MM.1S (cell line): Measurements from ENCODE around the gene CACNA2D1.

ENCODE experiments used
- DNase-seq: peaks from one replicate; pipeline ENCODE4 v3.0.0-alpha.2; 2015
- H2AFZ ChIP-seq: fragments of 300-600 bp; sonication (generic); 2 replicates; pipeline ENCODE4 v1.6.0; 2016; ENCODE audit warnings: antibody characterized with exemption, low read length
- H3F3A ChIP-seq: fragments of 300-600 bp; sonication (generic); 2 replicates; pipeline ENCODE4 v1.6.1; 2016; ENCODE audit warnings: mild to moderate bottlenecking, antibody characterized with exemption, low read length, moderate library complexity, mixed read lengths; ENCODE audit not compliant: insufficient read depth
- H3K27ac ChIP-seq: fragments of 300-600 bp; sonication (generic); 2 replicates; pipeline ENCODE4 v1.5.1; 2016; ENCODE audit warnings: mild to moderate bottlenecking, low read length
- H3K27me3 ChIP-seq: fragments of 300-600 bp; sonication (generic); replicated peaks from 2 replicates; pipeline ENCODE4 v1.6.0; 2016; ENCODE audit warnings: low read length; ENCODE audit not compliant: insufficient read depth
- H3K36me3 ChIP-seq: fragments of 300-600 bp; sonication (generic); replicated peaks from 2 replicates; pipeline ENCODE4 v1.6.1; 2016; ENCODE audit warnings: mild to moderate bottlenecking, low read length, mixed read lengths; ENCODE audit not compliant: insufficient read depth
- H3K4me1 ChIP-seq: fragments of 300-600 bp; sonication (generic); 2 replicates; pipeline ENCODE4 v1.6.1; 2016; ENCODE audit warnings: low read length, mixed read lengths
- H3K4me2 ChIP-seq: fragments of 300-600 bp; sonication (generic); 2 replicates; pipeline ENCODE4 v1.6.0; 2016; ENCODE audit warnings: low read depth, low read length
- H3K4me3 ChIP-seq: fragments of 300-600 bp; sonication (generic); 2 replicates; pipeline ENCODE4 v1.5.1; 2016; ENCODE audit warnings: low read length, mixed read lengths
- H3K79me2 ChIP-seq: fragments of 300-600 bp; sonication (generic); 2 replicates; pipeline ENCODE4 v1.6.1; 2016; ENCODE audit warnings: mixed run types, low read length, mixed read lengths
- H3K9ac ChIP-seq: fragments of 300-600 bp; sonication (generic); 2 replicates; pipeline ENCODE4 v1.6.1; 2016; ENCODE audit warnings: low read length, mixed read lengths
- H3K9me2 ChIP-seq: fragments of 300-600 bp; sonication (generic); replicated peaks from 2 replicates; pipeline ENCODE4 v1.6.1; 2016; ENCODE audit warnings: mild to moderate bottlenecking, low read length, mixed read lengths; ENCODE audit not compliant: insufficient read depth
- H3K9me3 ChIP-seq: fragments of 300-600 bp; sonication (generic); replicated peaks from 2 replicates; pipeline ENCODE4 v1.6.1; 2016; ENCODE audit warnings: mild to moderate bottlenecking, low read length, mixed read lengths; ENCODE audit not compliant: insufficient read depth
- H4K20me1 ChIP-seq: fragments of 300-600 bp; sonication (generic); 2 replicates; pipeline ENCODE4 v1.6.1; 2016; ENCODE audit warnings: mild to moderate bottlenecking, low read length, moderate library complexity, mixed read lengths; ENCODE audit not compliant: insufficient read depth
- EZH2 ChIP-seq: fragments of 300-600 bp; sonication (generic); optimal IDR thresholded peaks from 2 replicates; pipeline ENCODE3; 2017; ENCODE audit warnings: low read depth, mild to moderate bottlenecking, antibody characterized with exemption, low read length, mixed read lengths
- EZH2phosphoT487 ChIP-seq: fragments of 300-600 bp; sonication (generic); IDR thresholded peaks from 2 replicates; pipeline ENCODE4 v1.6.1; 2018; ENCODE audit warnings: antibody characterized with exemption, low read length
- TF ChIP-seq, protein P1 (sequence below): fragments of 300-600 bp; sonication (generic); IDR thresholded peaks from 2 replicates; pipeline ENCODE4 v1.5.1; 2016; ENCODE audit warnings: antibody characterized with exemption, low read length, mixed read lengths

Gene CACNA2D1

DNA sequence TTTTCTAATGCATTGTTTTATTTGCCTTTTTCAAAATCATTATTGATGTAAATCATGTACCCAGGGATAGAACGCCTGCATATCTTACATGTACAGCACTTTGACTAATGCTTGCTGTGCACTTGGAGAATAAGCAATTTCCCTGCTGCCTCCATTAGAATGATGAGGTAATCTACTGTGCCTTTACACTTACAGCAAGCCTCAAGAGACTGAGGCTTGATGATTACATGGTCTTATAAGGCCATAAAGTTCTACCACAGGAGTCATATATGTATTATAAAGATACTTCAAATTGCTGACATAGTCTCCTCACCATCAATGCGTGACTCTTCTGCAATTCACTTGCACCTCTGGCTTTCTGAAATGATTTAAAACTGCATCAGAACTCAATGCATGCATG is 345.2 kb downstream of the CACNA2D1 start:
- Histone ChIP-seq H4K20me1 (no peaks in the 10 kb centered on the region), H3K9me2 (no peaks in the 10 kb centered on the region), H3K4me1 (no peaks in the 10 kb centered on the region), H2AFZ (no peak overlapping the region), H3F3A (no peaks in the 10 kb centered on the region), H3K36me3 (no peaks in the 10 kb centered on the region), H3K4me2 (no peak overlapping the region), H3K4me3 (no peak overlapping the region), H3K9ac (no peak overlapping the region), H3K27me3 (no peaks in the 10 kb centered on the region), H3K27ac (no peak overlapping the region), H3K79me2 (no peaks in the 10 kb centered on the region), H3K9me3 (no peaks in the 10 kb centered on the region)
- TF ChIP-seq EZH2: no peak
- TF ChIP-seq EZH2phosphoT487: no peak
- TF ChIP-seq, protein P1, sequence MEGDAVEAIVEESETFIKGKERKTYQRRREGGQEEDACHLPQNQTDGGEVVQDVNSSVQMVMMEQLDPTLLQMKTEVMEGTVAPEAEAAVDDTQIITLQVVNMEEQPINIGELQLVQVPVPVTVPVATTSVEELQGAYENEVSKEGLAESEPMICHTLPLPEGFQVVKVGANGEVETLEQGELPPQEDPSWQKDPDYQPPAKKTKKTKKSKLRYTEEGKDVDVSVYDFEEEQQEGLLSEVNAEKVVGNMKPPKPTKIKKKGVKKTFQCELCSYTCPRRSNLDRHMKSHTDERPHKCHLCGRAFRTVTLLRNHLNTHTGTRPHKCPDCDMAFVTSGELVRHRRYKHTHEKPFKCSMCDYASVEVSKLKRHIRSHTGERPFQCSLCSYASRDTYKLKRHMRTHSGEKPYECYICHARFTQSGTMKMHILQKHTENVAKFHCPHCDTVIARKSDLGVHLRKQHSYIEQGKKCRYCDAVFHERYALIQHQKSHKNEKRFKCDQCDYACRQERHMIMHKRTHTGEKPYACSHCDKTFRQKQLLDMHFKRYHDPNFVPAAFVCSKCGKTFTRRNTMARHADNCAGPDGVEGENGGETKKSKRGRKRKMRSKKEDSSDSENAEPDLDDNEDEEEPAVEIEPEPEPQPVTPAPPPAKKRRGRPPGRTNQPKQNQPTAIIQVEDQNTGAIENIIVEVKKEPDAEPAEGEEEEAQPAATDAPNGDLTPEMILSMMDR: no peak
- DNase-seq: no peak

- no peaks in the 10 kb centered on the region for H3K9me2 ChIP-seq
- no peak for DNase-seq
- H3K9me3 ChIP-seq: no peaks in the 10 kb centered on the region
- H2AFZ ChIP-seq: no peak overlapping the region
- no peaks in the 10 kb centered on the region for H3K36me3 ChIP-seq
- no peak overlapping the region for H3K4me3 ChIP-seq
- TF ChIP-seq, protein P1: no peak
- TF ChIP-seq EZH2phosphoT487 (no peak), EZH2 (no peak)
- H3K27me3 ChIP-seq: no peaks in the 10 kb centered on the region
- no peaks in the 10 kb centered on the region for H3K4me1 ChIP-seq
- H3K4me2 ChIP-seq: no peak overlapping the region
- no peak overlapping the region for H3K9ac ChIP-seq
- no peak overlapping the region for H3K27ac ChIP-seq
- H4K20me1 ChIP-seq: no peaks in the 10 kb centered on the region
- H3F3A ChIP-seq: no peaks in the 10 kb centered on the region
- no peaks in the 10 kb centered on the region for H3K79me2 ChIP-seq
Measured at GRCh38 chr7:82091126-82091684, 352.4 kb downstream of the CACNA2D1 start.

- Histone ChIP-seq H3K4me1 (no peaks in the 10 kb centered on the region), H3K27ac (no peak overlapping the region), H3F3A (no peaks in the 10 kb centered on the region), H3K9ac (no peak overlapping the region), H4K20me1 (no peaks in the 10 kb centered on the region), H3K4me2 (no peak overlapping the region), H3K79me2 (no peaks in the 10 kb centered on the region), H3K9me2 (no peaks in the 10 kb centered on the region), H3K36me3 (no peaks in the 10 kb centered on the region), H3K4me3 (no peak overlapping the region), H3K9me3 (no peaks in the 10 kb centered on the region), H2AFZ (no peak overlapping the region), H3K27me3 (no peaks in the 10 kb centered on the region)
- no peak for TF ChIP-seq EZH2phosphoT487
- no peak for TF ChIP-seq EZH2
- TF ChIP-seq, protein P1: no peak
- DNase-seq: no peak
Measured at GRCh38 chr7:82087099-82087498, 356.5 kb downstream of the CACNA2D1 start.
